HG03066 (cell line): Measurements from ENCODE around the gene GRIK2.
"Not testable (repeated sequence)": the region's sequence is repeated elsewhere in the genome, so short reads cannot be mapped to it uniquely, and the experiment has no call there.

Experiments used
- ATAC-seq: cut with Tn5 transposase; IDR thresholded peaks from one replicate; pipeline ENCODE4 v1.9.1; 2021; ENCODE audit warnings: low read depth; ENCODE audit not compliant: unreplicated experiment

The GRIK2 gene

GRCh38 chr6:101393251-101393828 is at the start of gene GRIK2:
Gene GRIK2 (plus strand): TSS chr6:101393708.
- peak; percentile 67 for ATAC-seq

- ATAC-seq, result no peak
Observed at GRCh38 chr6:101344885-101345284, 48.6 kb upstream of the GRIK2 start.

- no peak for ATAC-seq
Observed at GRCh38 chr6:101348816-101349215, 44.7 kb upstream of the GRIK2 start.

- not testable (repeated sequence) for ATAC-seq
Observed at GRCh38 chr6:101350631-101351030, 42.9 kb upstream of the GRIK2 start.

GRCh38 chr6:101351173-101351572 is 42.3 kb upstream of the GRIK2 start:
- no peak for ATAC-seq

- no peak for ATAC-seq
Observed at GRCh38 chr6:101352316-101352715, 41.2 kb upstream of the GRIK2 start.

GRCh38 chr6:101365181-101365580 is 28.3 kb upstream of the GRIK2 start:
- no peak for ATAC-seq

GRCh38 chr6:101379926-101380325 is 13.6 kb upstream of the GRIK2 start:
- no peak for ATAC-seq

- no peak for ATAC-seq
Observed at GRCh38 chr6:101380897-101381630, 12.4 kb upstream of the GRIK2 start.

- not testable (repeated sequence) for ATAC-seq
Observed at GRCh38 chr6:101383747-101384146, 9.8 kb upstream of the GRIK2 start.

GRCh38 chr6:101386982-101387381 is 6.5 kb upstream of the GRIK2 start:
- ATAC-seq, result no peak

- ATAC-seq, result no peak
Observed at GRCh38 chr6:101391772-101392585, 1.5 kb upstream of the GRIK2 start.

- no peak for ATAC-seq
Observed at GRCh38 chr6:101392586-101393230, 800 bp upstream of the GRIK2 start.

- ATAC-seq, result no peak
Observed at GRCh38 chr6:101393829-101394251, 332 bp downstream of the GRIK2 start.

GRCh38 chr6:101394936-101395335 is 1.4 kb downstream of the GRIK2 start:
- no peak for ATAC-seq

- no peak for ATAC-seq
Observed at GRCh38 chr6:101395345-101395744, 1.8 kb downstream of the GRIK2 start.

- ATAC-seq, result no peak
Observed at GRCh38 chr6:101396548-101397173, 3.2 kb downstream of the GRIK2 start.

GRCh38 chr6:101397199-101397598 is 3.7 kb downstream of the GRIK2 start:
- no peak for ATAC-seq

- no peak for ATAC-seq
Observed at GRCh38 chr6:101398716-101399615, 5.5 kb downstream of the GRIK2 start.
